SK-N-MC (cell line): ENCODE results near the gene CT45A10.

ENCODE experiments used
- EZH2 ChIP-seq: fragments of 200-600 bp; sonication (generic); IDR thresholded peaks from one replicate; pipeline ENCODE4 v1.6.1; 2017; ENCODE audit warnings: antibody characterized with exemption
- FOXP2 ChIP-seq: optimal IDR thresholded peaks from 2 replicates; pipeline ENCODE3; 2011; ENCODE audit warnings: mild to moderate bottlenecking, moderate library complexity; ENCODE audit not compliant: insufficient read depth; ENCODE audit errors: extremely low read length, control extremely low read depth
- POLR2AphosphoS5 ChIP-seq: IDR thresholded peaks from 2 replicates; pipeline ENCODE4 v1.6.1; 2012; ENCODE audit warnings: mild to moderate bottlenecking, low read depth, low read length, borderline replicate concordance

GRCh38 chrX:135890087-135890585 lies 3.1 kb downstream of the CT45A10 start:
- TF ChIP-seq EZH2 (no peak), POLR2AphosphoS5 (no peak), FOXP2 (no peak)
